CD4-positive, alpha-beta T cell (primary cell): ENCODE measurements around the gene ATP6V1G3. TPM values are rescaled to one million over a fixed set of nuclear protein-coding genes. Genes with fewer than 3 reads are reported as not detected.

Experiments used
- ATAC-seq: fragments of 200-7000 bp; cut with Tn5 transposase; one replicate; pipeline ENCODE4 v1.10.0; 2022; ENCODE audit warnings: mild to moderate bottlenecking; ENCODE audit not compliant: poor library complexity
- CTCF ChIA-PET: fragments of 350-600 bp; sonication (Branson Sonifier 250); formaldehyde crosslinking; loops from one replicate; lab custom pipeline; 2021; ENCODE audit warnings: antibody characterized with exemption, inconsistent platforms; lab: Charles Lee
- POLR2A ChIA-PET: fragments of 350-600 bp; sonication (Branson Sonifier 250); formaldehyde crosslinking; loops from one replicate; lab custom pipeline; 2021; ENCODE audit warnings: antibody characterized with exemption, inconsistent platforms; lab: Charles Lee
- DNase-seq, 14 experiments: peaks; one replicate each; pipeline ENCODE4 v3.0.0-alpha.2; 2013 to 2020; ENCODE audit warnings: mixed read lengths in 2 of 14
- H3K27ac ChIP-seq, 2 donors: one replicate each; pipeline versions ENCODE4 v1.5.1 to v1.7.0; 2013; ENCODE audit warnings: low read length in 2 of 2, low read depth in 1 of 2, mild to moderate bottlenecking in 1 of 2
- H3K27me3 ChIP-seq, 2 experiments: 1 replicate in 1 of 2; 2 replicates in 1 of 2; pipeline versions ENCODE4 v1.6.1 to v1.7.0; 2013; ENCODE audit warnings: low read length in 2 of 2, control low read depth in 1 of 2, mild to moderate bottlenecking in 1 of 2, moderate library complexity in 1 of 2; ENCODE audit not compliant: insufficient read depth in 2 of 2, control insufficient read depth in 1 of 2
- H3K36me3 ChIP-seq: one replicate; pipeline ENCODE4 v1.6.1; 2013; ENCODE audit warnings: low read length, control low read depth; ENCODE audit not compliant: insufficient read depth
- H3K4me1 ChIP-seq: one replicate; pipeline ENCODE4 v1.6.1; 2013; ENCODE audit warnings: low read length, control low read depth; ENCODE audit not compliant: insufficient read depth
- H3K4me3 ChIP-seq: one replicate; pipeline ENCODE4 v1.5.1; 2013; ENCODE audit warnings: mild to moderate bottlenecking, low read length, moderate library complexity
- H3K9me3 ChIP-seq, 2 experiments: 1 replicate in 1 of 2; 2 replicates in 1 of 2; pipeline versions ENCODE4 v1.6.1 to v1.7.0; 2013; ENCODE audit warnings: low read length in 2 of 2, mild to moderate bottlenecking in 2 of 2, control low read depth in 1 of 2, moderate library complexity in 1 of 2; ENCODE audit not compliant: control insufficient read depth in 1 of 2, insufficient read depth in 1 of 2
- H3K27ac Mint-ChIP-seq: one replicate; pipeline ENCODE4 v1.8.0; 2020; ENCODE audit warnings: mixed read lengths
- H3K27me3 Mint-ChIP-seq: one replicate; pipeline ENCODE4 v1.8.0; 2021; ENCODE audit warnings: mixed read lengths
- H3K36me3 Mint-ChIP-seq: one replicate; pipeline ENCODE4 v1.8.0; 2021; ENCODE audit warnings: low read depth, mixed read lengths
- H3K4me1 Mint-ChIP-seq: one replicate; pipeline ENCODE4 v1.8.0; 2021; ENCODE audit warnings: low read depth, mixed read lengths
- H3K4me3 Mint-ChIP-seq: one replicate; pipeline ENCODE4 v1.8.0; 2020; ENCODE audit warnings: mild to moderate bottlenecking, mixed read lengths
- H3K9me3 Mint-ChIP-seq: one replicate; pipeline ENCODE4 v1.8.0; 2020; ENCODE audit warnings: mixed read lengths
- CTCF ChIP-seq: fragments of 200-600 bp; IDR thresholded peaks from one replicate; pipeline ENCODE4 v1.8.0; 2022; ENCODE audit warnings: antibody characterized with exemption, mild to moderate bottlenecking
- intact Hi-C, 2 experiments: fragments of 100-400 bp; cut with DNase I in 1 of 2; cut with micrococcal nuclease in 1 of 2; formaldehyde crosslinking; loops; one replicate each; pipeline versions ENCODE4 v1.15.1 to v1.9.0; 2023 to 2025; cut with DNase I, micrococcal nuclease
- total RNA-seq, 174 experiments: library from RNA in 2 of 174; stranded (reverse) in 2 of 174; gene quantifications; one replicate each; pipeline ENCODE4 v1.2.3 and lab custom pipeline; 2021 to 2026

The ATP6V1G3 gene
- total RNA-seq, 2 experiments from 2014 or later, result not detected

- Histone ChIP-seq H3K4me3 (no peak overlapping the region), H3K4me1 (peaks cover 9% of the 10 kb centered on the region), H3K9me3 (no peaks in the 10 kb centered on the region), H3K27me3 (no peaks in the 10 kb centered on the region), H3K27ac (no peak overlapping the region), H3K36me3 (no peaks in the 10 kb centered on the region)
- H3K4me1 Mint-ChIP-seq, result peaks cover 72% of the 10 kb centered on the region
- POLR2A ChIA-PET, result interaction anchor here (0.6 to 1.2 kb wide), 3 partner anchors 68 to 159 kb away, joined by 3 to 5 read pairs (median 5); no protein-coding TSS in a partner anchor
- no peak for ATAC-seq
- no peak overlapping the region for H3K27ac Mint-ChIP-seq
- no peaks in the 10 kb centered on the region for H3K27me3 Mint-ChIP-seq
- H3K9me3 Mint-ChIP-seq, result peaks cover 4% of the 10 kb centered on the region
- CTCF ChIA-PET, result no interaction called here
- no peaks in the 10 kb centered on the region for H3K36me3 Mint-ChIP-seq
- DNase-seq, result no peak
- intact Hi-C loops, result loop anchor here in 1 of 2 experiments (5.0 kb wide), 1 partner anchor 161 kb away; no protein-coding TSS in a partner anchor
- H3K4me3 Mint-ChIP-seq, result no peak overlapping the region
- TF ChIP-seq CTCF, result no peak
These were observed 9.5 kb downstream of the ATP6V1G3 start for GRCh38 chr1:198530953-198531352.

- no peaks in the 10 kb centered on the region for H3K27me3 ChIP-seq
- H3K9me3 ChIP-seq, result no peaks in the 10 kb centered on the region
- no peak overlapping the region for H3K27ac ChIP-seq
- no peaks in the 10 kb centered on the region for H3K36me3 ChIP-seq
- intact Hi-C loops, result loop anchor here in 1 of 2 experiments (10.0 kb wide), 1 partner anchor 365 kb away; no protein-coding TSS in a partner anchor
- Mint-ChIP-seq H3K4me3 (no peak overlapping the region), H3K4me1 (peaks cover 74% of the 10 kb centered on the region), H3K36me3 (no peaks in the 10 kb centered on the region), H3K27me3 (no peaks in the 10 kb centered on the region), H3K9me3 (peaks cover 4% of the 10 kb centered on the region), H3K27ac (no peak overlapping the region)
- ChIA-PET CTCF (interaction anchor here (1.6 kb wide), 1 partner anchor 27 kb away, joined by 4 read pairs; no protein-coding TSS in a partner anchor), POLR2A (interaction anchor here (0.9 to 2.8 kb wide), 5 partner anchors 9 to 92 kb away, joined by 3 to 8 read pairs (median 5); no protein-coding TSS in a partner anchor)
- DNase-seq, result no peak
- no peak overlapping the region for H3K4me3 ChIP-seq
- no peak for ATAC-seq
- no peak for TF ChIP-seq CTCF
- peaks cover 5% of the 10 kb centered on the region for H3K4me1 ChIP-seq
These were observed 11.1 kb downstream of the ATP6V1G3 start for GRCh38 chr1:198529414-198529813.

GRCh38 chr1:198528364-198528763, 12.1 kb downstream of the ATP6V1G3 start:
- H3K4me1 ChIP-seq, result peaks cover 4% of the 10 kb centered on the region
- Mint-ChIP-seq H3K4me3 (no peak overlapping the region), H3K9me3 (peaks cover 4% of the 10 kb centered on the region), H3K27ac (no peak overlapping the region), H3K27me3 (no peaks in the 10 kb centered on the region), H3K36me3 (no peaks in the 10 kb centered on the region), H3K4me1 (peaks cover 70% of the 10 kb centered on the region)
- no peak overlapping the region for H3K4me3 ChIP-seq
- no peaks in the 10 kb centered on the region for H3K9me3 ChIP-seq
- no peaks in the 10 kb centered on the region for H3K27me3 ChIP-seq
- POLR2A ChIA-PET, result interaction anchor here (1.7 to 3.1 kb wide), 4 partner anchors 9 to 91 kb away, joined by 5 to 10 read pairs (median 7); no protein-coding TSS in a partner anchor
- CTCF ChIA-PET, result interaction anchor here (0.9 to 1.7 kb wide), 3 partner anchors 8 to 28 kb away, joined by 3 to 6 read pairs (median 4); no protein-coding TSS in a partner anchor
- ATAC-seq (no peak), DNase-seq (no peak)
- no peak for TF ChIP-seq CTCF
- intact Hi-C loops, result loop anchor here in 1 of 2 experiments (10.0 kb wide), 1 partner anchor 364 kb away; no protein-coding TSS in a partner anchor
- no peaks in the 10 kb centered on the region for H3K36me3 ChIP-seq
- H3K27ac ChIP-seq, result no peak overlapping the region
